NCI-H1436 (cell line): ENCODE data around the gene DTYMK.
"Not testable (repeated sequence)": the region's sequence is repeated elsewhere in the genome, so short reads cannot be mapped to it uniquely, and the experiment has no call there.

ENCODE experiments used
- DNase-seq: peaks from one replicate; lab custom pipeline; 2025; lab: John Stamatoyannopoulos, UW

Gene DTYMK

DNA sequence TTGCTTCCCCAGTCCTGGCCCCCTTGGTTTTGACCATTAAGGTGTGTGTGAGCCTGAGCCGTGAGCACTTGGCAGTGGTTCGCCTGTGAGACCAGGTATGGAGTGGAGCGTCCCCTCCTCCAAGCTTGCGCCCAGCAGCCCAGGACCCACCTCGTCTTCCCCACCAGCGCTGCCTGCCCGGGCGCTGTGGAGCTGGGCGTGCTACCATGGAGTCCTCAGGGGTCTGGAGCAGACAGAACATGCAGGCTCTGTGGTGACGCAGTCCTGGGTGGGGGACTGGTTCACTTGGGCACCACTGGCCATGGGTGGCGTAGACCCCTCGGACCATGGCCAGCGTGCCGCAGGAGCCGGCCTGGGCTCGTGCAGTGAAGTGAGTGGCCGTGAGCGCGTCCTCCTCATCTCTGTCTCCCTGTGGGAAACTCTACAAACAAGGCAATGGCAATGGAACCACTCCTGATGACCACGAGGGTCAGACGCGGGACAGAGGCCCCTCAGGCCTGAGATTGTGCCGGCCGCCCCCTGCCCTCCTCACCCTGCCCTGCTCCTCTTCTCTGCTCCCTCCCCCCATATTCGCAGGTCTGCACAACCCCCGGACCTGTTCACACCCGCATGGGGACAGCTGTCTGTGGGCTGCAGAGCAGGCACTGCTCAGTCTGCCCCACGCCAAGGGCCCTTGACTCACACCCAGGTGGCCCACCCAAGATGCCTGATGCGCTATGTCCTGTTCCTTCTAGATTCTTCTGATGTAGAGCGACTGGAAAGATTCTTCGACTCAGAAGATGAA lies 15.0 kb downstream of the DTYMK start:
- DNase-seq = no peak

GRCh38 chr2:241670333-241671110 lies 16.1 kb downstream of the DTYMK start:
- DNase-seq = no peak

DNA sequence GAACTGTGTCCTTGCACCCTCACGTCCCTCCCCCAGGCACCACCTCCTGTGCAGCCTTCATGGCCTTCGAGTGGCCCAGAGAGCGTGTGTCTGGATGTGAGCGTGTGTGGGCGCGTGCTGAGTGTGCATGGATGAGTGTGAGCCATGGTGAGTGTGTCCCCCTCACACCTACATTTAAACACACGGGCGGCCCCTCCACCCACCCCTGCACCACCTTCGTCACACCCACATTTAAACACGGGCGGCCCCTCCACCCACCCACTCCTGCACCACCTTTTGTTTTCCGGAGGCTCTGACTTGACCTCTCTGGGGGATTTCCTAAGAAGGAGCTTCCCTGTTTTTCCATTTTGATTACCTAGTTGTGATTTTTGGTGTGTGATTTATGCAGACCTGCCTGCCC lies 17.8 kb downstream of the DTYMK start:
- DNase-seq = no peak

DNA sequence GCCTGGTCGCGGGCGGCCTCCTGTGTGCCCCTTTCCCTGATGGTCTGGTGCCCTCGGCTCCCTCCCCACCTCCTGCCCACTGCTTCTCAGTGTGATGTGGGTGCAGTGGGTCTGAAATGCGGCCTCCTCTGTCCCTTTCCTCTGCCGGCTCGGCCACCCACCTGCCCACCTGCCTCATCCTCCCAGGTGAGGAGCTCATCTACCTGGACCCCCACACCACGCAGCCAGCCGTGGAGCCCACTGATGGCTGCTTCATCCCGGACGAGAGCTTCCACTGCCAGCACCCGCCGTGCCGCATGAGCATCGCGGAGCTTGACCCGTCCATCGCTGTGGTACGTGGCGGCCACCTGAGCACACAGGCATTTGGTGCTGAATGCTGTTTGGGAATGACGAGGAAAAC lies 18.3 kb downstream of the DTYMK start:
- DNase-seq = no peak

DNA sequence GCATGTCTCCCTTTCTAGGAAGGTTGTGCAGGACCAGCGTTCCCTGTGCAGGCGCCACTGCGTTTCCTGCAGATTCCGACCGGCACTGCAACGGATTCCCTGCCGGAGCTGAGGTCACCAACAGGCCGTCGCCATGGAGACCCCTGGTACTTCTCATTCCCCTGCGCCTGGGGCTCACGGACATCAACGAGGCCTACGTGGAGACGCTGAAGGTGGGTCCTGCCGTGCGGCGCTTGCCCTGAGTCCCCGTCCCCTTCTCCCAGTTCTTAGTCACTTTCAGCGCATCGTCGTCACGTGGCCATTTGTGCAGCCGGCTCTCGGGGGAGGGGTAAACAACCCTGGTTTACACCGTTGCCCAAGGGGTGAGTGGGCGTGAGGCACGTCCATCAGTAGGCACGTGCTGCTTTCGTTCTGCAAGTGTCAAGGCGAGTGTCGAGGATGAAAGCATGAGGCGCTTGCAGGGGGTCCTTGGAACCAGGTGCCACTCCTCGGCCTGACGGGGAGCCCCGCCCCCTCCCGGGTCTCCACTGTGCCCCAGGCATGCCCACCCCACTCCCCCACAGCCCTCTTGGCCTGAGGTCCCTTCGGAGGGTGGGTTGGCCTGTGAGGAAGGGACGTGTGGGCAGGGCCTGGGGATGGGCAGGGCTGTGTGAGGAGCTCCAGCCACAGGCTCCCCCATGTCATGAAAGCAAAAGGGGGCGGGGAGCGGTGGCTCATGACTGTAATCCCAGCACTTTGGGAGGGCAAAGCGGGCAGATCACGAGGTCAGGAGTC lies 19.8 kb downstream of the DTYMK start:
- no peak for DNase-seq

- DNase-seq = no peak
Observed at GRCh38 chr2:241665731-241666440, 20.7 kb downstream of the DTYMK start.

DNA sequence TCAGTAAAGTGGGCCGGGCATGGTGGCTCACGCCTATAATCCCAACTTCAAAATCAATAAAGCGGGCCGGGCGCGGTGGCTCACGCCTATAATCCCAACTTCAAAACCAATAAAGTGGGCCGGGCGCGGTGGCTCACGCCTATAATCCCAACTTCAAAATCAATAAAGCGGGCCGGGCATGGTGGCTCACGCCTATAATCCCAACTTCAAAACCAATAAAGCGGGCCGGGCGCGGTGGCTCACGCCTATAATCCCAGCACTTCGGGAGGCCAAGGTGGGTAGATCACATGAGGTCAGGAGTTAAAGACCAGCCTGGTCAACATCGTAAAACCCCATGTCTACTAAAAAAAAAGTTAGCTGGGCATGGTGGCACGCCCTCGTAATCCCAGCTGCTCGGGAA lies 23.9 kb downstream of the DTYMK start:
- DNase-seq = not testable (repeated sequence)

DNA sequence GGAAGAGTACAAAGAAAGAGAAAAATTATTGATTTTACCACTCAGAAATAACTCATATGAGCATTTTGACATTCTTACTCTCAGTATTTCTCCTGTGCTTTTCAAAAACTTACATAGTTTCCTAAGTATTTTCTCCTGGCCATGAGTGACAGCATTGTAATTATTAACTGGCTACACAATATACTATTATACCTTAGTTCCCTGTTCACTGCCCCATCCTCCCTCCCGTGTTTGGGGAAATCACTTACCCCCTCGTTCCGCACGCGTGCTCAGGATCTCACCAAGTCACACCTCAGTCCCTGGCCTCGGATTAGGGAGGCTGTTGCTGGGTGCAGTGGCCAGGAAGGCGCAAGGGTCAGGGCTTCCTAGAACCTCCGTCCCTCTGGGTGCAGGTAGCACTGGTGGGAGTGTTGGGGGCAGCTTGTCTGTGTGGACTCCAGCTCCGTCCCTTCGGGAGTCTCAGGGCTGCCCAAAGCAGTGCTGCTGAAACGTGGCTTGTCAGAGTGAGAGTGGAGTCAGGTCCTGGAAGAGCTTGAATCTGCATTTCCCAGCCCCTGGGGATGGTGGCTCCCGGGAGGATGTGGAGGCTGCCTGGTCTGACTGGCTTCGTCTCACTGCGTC lies 25.9 kb downstream of the DTYMK start:
- no peak for DNase-seq

- peak; percentile 9 for DNase-seq
Observed at GRCh38 chr2:241659150-241659739, 27.4 kb downstream of the DTYMK start.

DNA sequence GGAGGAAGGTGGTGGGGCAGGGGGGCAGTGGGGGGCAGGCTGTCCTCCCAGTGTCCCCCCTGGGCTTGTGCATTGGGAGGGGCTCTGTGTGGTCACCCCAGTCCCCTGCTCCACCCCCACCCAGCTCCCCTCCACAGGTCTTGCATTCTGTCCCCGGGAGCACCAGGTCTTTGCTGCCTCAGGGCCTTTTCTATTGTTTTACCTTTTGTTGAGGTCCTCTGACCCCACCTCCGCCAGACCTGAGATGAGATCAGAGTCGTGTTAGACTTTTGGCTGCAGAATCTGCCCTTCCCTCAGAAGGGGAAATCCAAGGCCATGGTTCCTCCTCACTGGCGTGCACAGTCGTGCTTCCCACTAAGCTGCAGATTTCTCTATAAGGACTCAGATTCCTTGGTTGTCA lies 28.3 kb downstream of the DTYMK start:
- no peak for DNase-seq

- no peak for DNase-seq
Observed at GRCh38 chr2:241657786-241658254, 28.8 kb downstream of the DTYMK start.

- DNase-seq = no peak
Observed at GRCh38 chr2:241656190-241656741, 30.3 kb downstream of the DTYMK start.

- DNase-seq = no peak
Observed at GRCh38 chr2:241655516-241656189, 31.0 kb downstream of the DTYMK start.

- DNase-seq = no peak
Observed at GRCh38 chr2:241654551-241654950, 32.1 kb downstream of the DTYMK start.

- no peak for DNase-seq
Observed at GRCh38 chr2:241653210-241653750, 33.3 kb downstream of the DTYMK start.

DNA sequence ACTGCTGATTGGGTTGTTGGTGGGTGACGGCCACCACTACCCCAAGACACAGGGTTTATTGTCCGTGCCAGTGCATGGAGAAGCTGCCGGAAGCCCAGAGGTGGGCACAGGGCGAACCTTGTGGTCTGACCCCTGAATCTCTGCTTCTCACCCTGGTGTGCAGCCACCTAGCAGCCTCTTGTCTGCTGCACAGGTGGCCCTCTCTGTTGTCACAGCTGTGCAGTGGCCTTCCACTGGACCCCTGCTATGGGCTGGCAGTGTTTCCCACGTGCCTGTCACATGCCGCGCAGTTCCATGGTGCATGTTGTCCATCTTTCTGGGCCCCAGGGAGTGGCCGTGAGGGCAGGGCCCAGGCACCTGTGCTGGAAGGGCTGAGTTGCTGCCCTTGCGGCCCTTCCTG lies 33.9 kb downstream of the DTYMK start:
- no peak for DNase-seq

GRCh38 chr2:241652142-241652541 lies 34.5 kb downstream of the DTYMK start:
- DNase-seq = no peak

DNA sequence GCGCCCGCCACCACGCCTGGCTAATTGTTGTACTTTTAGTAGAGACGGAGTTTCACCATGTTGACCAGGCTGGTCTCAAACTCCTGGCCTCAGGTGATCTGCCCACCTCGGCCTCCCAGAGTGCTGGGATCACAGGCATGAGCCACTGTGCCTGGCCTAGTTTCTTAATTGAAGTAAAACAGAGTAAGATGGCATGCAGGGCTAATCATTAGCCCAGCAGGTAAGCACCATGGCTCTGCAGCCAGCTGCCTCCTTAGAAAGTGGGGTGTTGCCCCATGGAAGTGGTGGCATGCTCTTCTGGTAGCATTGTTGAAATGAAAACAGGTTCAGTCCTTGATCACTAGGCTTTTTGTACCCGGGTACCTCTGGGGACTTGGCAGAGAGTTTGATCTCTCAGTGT lies 36.7 kb downstream of the DTYMK start:
- no peak for DNase-seq

GRCh38 chr2:241649404-241649803 lies 37.2 kb downstream of the DTYMK start:
- no peak for DNase-seq

DNA sequence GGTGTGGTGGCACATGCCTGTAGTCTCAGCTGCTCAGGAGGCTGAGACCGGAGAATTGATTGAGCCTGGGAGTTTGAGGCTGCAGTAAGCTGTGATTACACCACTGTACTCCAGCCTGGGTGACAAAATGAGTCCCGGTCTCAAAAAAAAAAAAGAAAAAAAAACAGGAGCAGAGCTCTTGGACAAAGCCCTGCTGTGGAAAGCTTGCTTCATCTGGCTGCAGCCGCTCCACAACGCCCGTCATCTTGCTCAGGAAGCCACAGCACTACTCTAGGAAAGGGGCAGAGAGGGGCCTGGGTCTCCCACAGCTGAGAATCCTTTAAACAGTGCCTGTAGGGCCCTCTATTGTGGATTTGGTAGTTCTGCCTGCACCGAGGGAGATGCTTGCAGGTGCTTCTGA lies 38.2 kb downstream of the DTYMK start:
- no peak for DNase-seq
